ENCODE measurements around the gene GEMIN4. TPM values are rescaled to one million over a fixed set of nuclear protein-coding genes. Genes with fewer than 3 reads are reported as not detected.

GEMIN4 gene
- total and polyA plus RNA-seq, 2 of the 8 experiments (the other 6 are each of a cell fraction or from before 2014, with no cell fraction given), result 32.1 to 51.9 TPM

DNA sequence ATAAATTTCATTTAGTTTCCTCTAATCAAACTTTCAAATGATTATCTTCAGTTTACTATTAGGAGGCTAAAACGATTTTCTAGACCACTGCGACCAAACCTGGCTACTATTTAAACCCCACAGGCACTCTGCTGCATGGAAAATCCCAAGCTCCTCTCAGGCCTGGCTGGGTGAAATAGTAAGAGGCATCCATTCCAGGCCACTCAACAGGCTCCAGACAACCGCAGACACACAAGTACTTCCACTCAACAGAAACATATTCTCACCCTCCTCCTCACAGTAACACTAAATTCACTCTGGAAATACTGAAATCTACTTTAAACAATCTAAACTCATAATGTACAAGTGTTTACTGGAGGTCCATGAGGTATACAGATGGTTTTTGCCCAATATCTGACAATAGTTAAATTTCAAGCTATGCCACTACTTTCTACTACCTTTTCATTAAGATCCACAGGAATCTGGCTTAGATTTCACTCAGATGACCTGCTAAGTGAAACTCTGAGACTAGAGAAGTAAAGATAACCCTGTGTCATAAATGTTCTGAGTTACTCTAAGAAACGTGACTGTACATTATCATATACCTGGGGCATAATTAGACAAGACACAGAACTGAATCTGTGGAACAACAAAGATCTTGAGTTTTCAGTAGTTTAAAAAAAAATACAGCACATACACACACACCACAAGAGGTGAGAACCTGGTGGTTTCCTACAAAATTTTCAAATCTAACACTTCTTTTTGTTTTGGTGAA, 47.8 kb downstream of the GEMIN4 start:
- WGBS, 2 experiments (ENCODE audit: extremely low coverage in 1 of 2, insufficient coverage in 1 of 2, insufficient read length in 1 of 2, insufficient replicate concordance in 2 of 2, low coverage in 1 of 2, low lambda C conversion rate in 2 of 2, missing lambda C conversion rate in 1 of 2), result 86% methylated on average over 4 of the region's 4 CpGs; no CpG with 5 or more reads in 1 of the 2 experiments
- H3K23me2 ChIP-seq (ENCODE audit: low read depth, low read length), result no peaks in the 10 kb centered on the region
- POLR2A ChIA-PET (ENCODE audit: partially characterized antibody), result interaction anchor here (1.7 kb wide), 1 partner anchor 38 kb away, joined by 4 read pairs; no protein-coding TSS in a partner anchor
- no peak for TF ChIP-seq POU5F1 (IDR thresholded peaks at IDR 0.05; ENCODE audit: low read depth, low read length)
- TF ChIP-seq SP2 (IDR thresholded peaks at IDR 0.05; ENCODE audit: low read length), result no peak
- TF ChIP-seq SUZ12 (IDR thresholded peaks at IDR 0.05; ENCODE audit: low read length), result no peak
- no peak for TF ChIP-seq TCF12 (IDR thresholded peaks at IDR 0.05; ENCODE audit: low read depth, low read length)
- no peak for TF ChIP-seq NRF1 (IDR thresholded peaks at IDR 0.05; ENCODE audit: low read depth, low read length)
- TF ChIP-seq KDM5A (IDR thresholded peaks at IDR 0.05; ENCODE audit: low read length), result no peak
- TF ChIP-seq RXRA (IDR thresholded peaks at IDR 0.05; ENCODE audit: insufficient read depth, low read depth, low read length), result no peak
- no peak for TF ChIP-seq FOSL1 (IDR thresholded peaks at IDR 0.05; ENCODE audit: insufficient read depth, low read depth, low read length)
- TF ChIP-seq, protein P1, sequence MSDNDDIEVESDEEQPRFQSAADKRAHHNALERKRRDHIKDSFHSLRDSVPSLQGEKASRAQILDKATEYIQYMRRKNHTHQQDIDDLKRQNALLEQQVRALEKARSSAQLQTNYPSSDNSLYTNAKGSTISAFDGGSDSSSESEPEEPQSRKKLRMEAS (IDR thresholded peaks at IDR 0.05), result no peak
- TF ChIP-seq BCL11A (IDR thresholded peaks at IDR 0.05; ENCODE audit: low read depth in 2 of 2, low read length in 2 of 2), result no peak
- TF ChIP-seq ASH2L (IDR thresholded peaks at IDR 0.05; ENCODE audit: low read length), result no peak
- TF ChIP-seq RBBP5 (IDR thresholded peaks at IDR 0.05; ENCODE audit: borderline replicate concordance, low read depth, low read length), result no peak

More for the DNA sequence above, 47.8 kb downstream of the GEMIN4 start:
- Histone ChIP-seq H4K91ac (replicated peaks; ENCODE audit: insufficient read length, low read length) (no peak overlapping the region), H2BK120ac (replicated peaks; ENCODE audit: low read depth, low read length) (no peak overlapping the region), H3K4me2 (ENCODE audit: insufficient read depth in 1 of 2, low read depth in 2 of 2, low read length in 2 of 2) (no peak overlapping the region), H3K4me3 (ENCODE audit: extremely low read depth in 1 of 4, insufficient read depth in 2 of 4, low read depth in 3 of 4, low read length in 4 of 4) (no peak overlapping the region), H3K23ac (ENCODE audit: insufficient read length) (no peak overlapping the region), H3K27ac (ENCODE audit: low read depth, low read length) (no peak overlapping the region), H3K14ac (ENCODE audit: insufficient read length) (no peak overlapping the region), H3K27me3 (replicated peaks in 1 of 4; ENCODE audit: control insufficient read depth in 3 of 4, extremely low read depth in 1 of 4, insufficient read depth in 3 of 4, low read length in 3 of 4) (no peaks in the 10 kb centered on the region), H2AK5ac (ENCODE audit: low read depth, low read length) (no peak overlapping the region), H2BK20ac (ENCODE audit: low read length) (no peak overlapping the region), H2BK15ac (ENCODE audit: low read length) (no peak overlapping the region), H3K4ac (replicated peaks; ENCODE audit: insufficient read length, low read depth, low read length) (no peak overlapping the region), H3K18ac (ENCODE audit: extremely low read depth, low read length) (no peak overlapping the region), H4K20me1 (replicated peaks in 1 of 2; ENCODE audit: control insufficient read depth in 1 of 2, insufficient read depth in 2 of 2, low read length in 2 of 2) (peaks cover 3% of the 10 kb centered on the region in 2 experiments), H3K4me1 (replicated peaks in 1 of 4; ENCODE audit: control insufficient read depth in 3 of 4, insufficient read depth in 4 of 4, low read length in 3 of 4) (no peaks in the 10 kb centered on the region), H3K79me2 (ENCODE audit: control insufficient read depth in 1 of 2, insufficient read depth in 2 of 2, low read length in 2 of 2) (peaks cover 0 to 13% of the 10 kb centered on the region in 2 experiments; a peak in 1 of 4 replicates), H2AFZ (ENCODE audit: low read length) (no peak overlapping the region), H2BK5ac (ENCODE audit: low read depth, low read length) (no peak overlapping the region), H3K79me1 (ENCODE audit: low read depth, low read length) (peaks cover under 1% of the 10 kb centered on the region; the same call in 1 of the 2 replicates), H3K9me3 (ENCODE audit: insufficient read depth in 2 of 2, low read depth in 1 of 2, low read length in 1 of 2) (no peaks in the 10 kb centered on the region), H3K36me3 (ENCODE audit: control insufficient read depth in 2 of 4, insufficient read depth in 4 of 4, low read length in 3 of 4) (peaks cover 3 to 8% (median 5%) of the 10 kb centered on the region in 4 experiments; a peak in 5 of 8 replicates), H3K9ac (replicated peaks in 1 of 4; ENCODE audit: extremely low read depth in 1 of 4, low read depth in 3 of 4, low read length in 3 of 4) (no peak overlapping the region), H4K8ac (ENCODE audit: extremely low read depth, insufficient read depth, low read length) (no peak overlapping the region), H2BK12ac (ENCODE audit: low read depth, low read length) (no peak overlapping the region), H3K56ac (replicated peaks; ENCODE audit: insufficient read length, low read depth, low read length) (no peak overlapping the region), H4K5ac (ENCODE audit: insufficient read length, low read depth, low read length) (no peak overlapping the region)
- CTCF ChIA-PET (ENCODE audit: partially characterized antibody), result interaction anchor here (1.0 to 7.4 kb wide), 7 partner anchors 11 to 395 kb away, joined by 3 to 73 read pairs (median 4); partner anchors contain the start of genes RFLNB and VPS53
- DNase-seq (ENCODE audit: low read depth in 1 of 2, low spot score in 2 of 2) (no peak), FAIRE-seq (no peak)
